ENCODE data around the gene CST9. TPM values are rescaled to one million over a fixed set of nuclear protein-coding genes. Genes with fewer than 3 reads are reported as not detected.

Gene CST9
- total RNA-seq, 1 experiment from 2014 or later: not detected

DNA sequence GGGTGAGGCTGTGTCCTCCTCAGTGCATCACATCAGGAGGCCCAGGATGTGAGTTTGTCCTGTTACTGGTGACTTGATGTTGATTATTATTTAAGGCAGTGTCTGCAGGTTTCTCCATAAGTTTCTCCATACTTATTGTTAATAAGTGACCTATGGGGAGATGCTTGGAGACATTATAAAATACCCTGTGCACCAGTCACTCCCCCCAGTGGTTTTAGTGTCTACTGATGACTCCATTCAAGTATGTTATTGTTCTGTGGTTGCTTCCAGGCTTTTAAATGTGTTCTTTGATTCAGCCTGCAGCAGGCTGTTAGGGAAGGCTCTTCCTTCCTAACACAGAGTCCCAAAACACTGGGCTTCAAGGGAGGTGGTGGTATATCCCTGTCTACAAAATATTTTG lies 46.7 kb upstream of the CST9 start:
- BruUV-seq (replicated peaks): no TSS peak
- H3K27me3 ChIP-seq (ENCODE audit: low read length): 0 out of 2 replicates have a peak, but pooled peaks cover 9% of the 10 kb centered on the region
- ChIA-PET CTCF (no interaction called here), POLR2A (ENCODE audit: unreplicated experiment) (no interaction called here)
- H4K20me1 ChIP-seq (ENCODE audit: low read length): no peaks in the 10 kb centered on the region
- H3K36me3 ChIP-seq (ENCODE audit: low read depth, low read length): no peaks in the 10 kb centered on the region
- DNase-seq: no peak
- no peaks in the 10 kb centered on the region for H3K9me2 ChIP-seq (replicated peaks; ENCODE audit: low read length)
- no peaks in the 10 kb centered on the region for H3K4me1 ChIP-seq (ENCODE audit: insufficient read depth, low read length)
- H2AFZ ChIP-seq (ENCODE audit: low read length): no peak overlapping the region
- intact Hi-C loops (cut with micrococcal nuclease): no loop called here
- H3K9me3 ChIP-seq (ENCODE audit: low read length): no peaks in the 10 kb centered on the region
- H3K4me2 ChIP-seq (ENCODE audit: low read length): no peak overlapping the region
- no peaks in the 10 kb centered on the region for H3F3A ChIP-seq (ENCODE audit: low read length, unreplicated experiment)
- no peak overlapping the region for H3K27ac ChIP-seq (ENCODE audit: low read length)
- TF ChIP-seq EZH2 (IDR thresholded peaks at IDR 0.05; ENCODE audit: low read length, unreplicated experiment): no peak
- TF ChIP-seq EZH2phosphoT487 (IDR thresholded peaks at IDR 0.05; ENCODE audit: borderline replicate concordance, low read length): no peak
- TF ChIP-seq, protein P1, sequence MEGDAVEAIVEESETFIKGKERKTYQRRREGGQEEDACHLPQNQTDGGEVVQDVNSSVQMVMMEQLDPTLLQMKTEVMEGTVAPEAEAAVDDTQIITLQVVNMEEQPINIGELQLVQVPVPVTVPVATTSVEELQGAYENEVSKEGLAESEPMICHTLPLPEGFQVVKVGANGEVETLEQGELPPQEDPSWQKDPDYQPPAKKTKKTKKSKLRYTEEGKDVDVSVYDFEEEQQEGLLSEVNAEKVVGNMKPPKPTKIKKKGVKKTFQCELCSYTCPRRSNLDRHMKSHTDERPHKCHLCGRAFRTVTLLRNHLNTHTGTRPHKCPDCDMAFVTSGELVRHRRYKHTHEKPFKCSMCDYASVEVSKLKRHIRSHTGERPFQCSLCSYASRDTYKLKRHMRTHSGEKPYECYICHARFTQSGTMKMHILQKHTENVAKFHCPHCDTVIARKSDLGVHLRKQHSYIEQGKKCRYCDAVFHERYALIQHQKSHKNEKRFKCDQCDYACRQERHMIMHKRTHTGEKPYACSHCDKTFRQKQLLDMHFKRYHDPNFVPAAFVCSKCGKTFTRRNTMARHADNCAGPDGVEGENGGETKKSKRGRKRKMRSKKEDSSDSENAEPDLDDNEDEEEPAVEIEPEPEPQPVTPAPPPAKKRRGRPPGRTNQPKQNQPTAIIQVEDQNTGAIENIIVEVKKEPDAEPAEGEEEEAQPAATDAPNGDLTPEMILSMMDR (conservative IDR thresholded peaks at IDR 0.05; ENCODE audit: low read depth, low read length): no peak
- H3K9ac ChIP-seq (ENCODE audit: low read length): no peak overlapping the region
- H3K4me3 ChIP-seq (ENCODE audit: low read length): no peak overlapping the region
- no peak for ATAC-seq
- no peaks in the 10 kb centered on the region for H3K79me2 ChIP-seq (ENCODE audit: low read length)

DNA sequence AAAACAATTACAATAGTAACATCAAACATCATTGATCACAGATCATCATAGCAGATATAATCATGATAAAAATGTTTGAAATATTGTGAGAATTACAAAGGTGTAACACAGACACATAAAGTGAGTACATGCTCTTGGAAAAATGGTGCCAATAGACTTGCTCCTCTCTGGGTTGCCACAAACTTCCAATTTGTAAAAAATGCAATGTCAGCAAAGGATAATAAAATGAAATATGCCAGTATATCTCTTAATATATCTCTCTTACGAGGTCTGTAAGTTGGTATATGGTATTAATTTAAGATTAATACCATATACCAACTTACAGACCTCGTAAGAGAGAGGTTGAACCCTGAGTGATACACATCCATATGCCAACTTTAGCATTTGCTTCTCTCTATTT lies 45.4 kb upstream of the CST9 start:
- no peaks in the 10 kb centered on the region for H3K36me3 ChIP-seq (ENCODE audit: low read depth, low read length)
- no peaks in the 10 kb centered on the region for H3K9me2 ChIP-seq (replicated peaks; ENCODE audit: low read length)
- ATAC-seq: no peak
- no peak overlapping the region for H3K4me3 ChIP-seq (ENCODE audit: low read length)
- H3K9me3 ChIP-seq (ENCODE audit: low read length): no peaks in the 10 kb centered on the region
- no peak overlapping the region for H2AFZ ChIP-seq (ENCODE audit: low read length)
- H4K20me1 ChIP-seq (ENCODE audit: low read length): no peaks in the 10 kb centered on the region
- CTCF ChIA-PET: no interaction called here
- no peaks in the 10 kb centered on the region for H3K79me2 ChIP-seq (ENCODE audit: low read length)
- TF ChIP-seq, protein P1 (conservative IDR thresholded peaks at IDR 0.05; ENCODE audit: low read depth, low read length): no peak
- TF ChIP-seq EZH2phosphoT487 (IDR thresholded peaks at IDR 0.05; ENCODE audit: borderline replicate concordance, low read length): no peak
- TF ChIP-seq EZH2 (IDR thresholded peaks at IDR 0.05; ENCODE audit: low read length, unreplicated experiment): no peak
- BruUV-seq (replicated peaks): no TSS peak
- no peaks in the 10 kb centered on the region for H3K4me1 ChIP-seq (ENCODE audit: insufficient read depth, low read length)
- no peak for DNase-seq
- intact Hi-C loops (cut with micrococcal nuclease): no loop called here
- H3K9ac ChIP-seq (ENCODE audit: low read length): no peak overlapping the region
- H3K27me3 ChIP-seq (ENCODE audit: low read length): 0 out of 2 replicates have a peak, but pooled peaks cover under 1% of the 10 kb centered on the region
- no peak overlapping the region for H3K4me2 ChIP-seq (ENCODE audit: low read length)
- POLR2A ChIA-PET (ENCODE audit: unreplicated experiment): no interaction called here
- no peak overlapping the region for H3K27ac ChIP-seq (ENCODE audit: low read length)
- no peaks in the 10 kb centered on the region for H3F3A ChIP-seq (ENCODE audit: low read length, unreplicated experiment)

DNA sequence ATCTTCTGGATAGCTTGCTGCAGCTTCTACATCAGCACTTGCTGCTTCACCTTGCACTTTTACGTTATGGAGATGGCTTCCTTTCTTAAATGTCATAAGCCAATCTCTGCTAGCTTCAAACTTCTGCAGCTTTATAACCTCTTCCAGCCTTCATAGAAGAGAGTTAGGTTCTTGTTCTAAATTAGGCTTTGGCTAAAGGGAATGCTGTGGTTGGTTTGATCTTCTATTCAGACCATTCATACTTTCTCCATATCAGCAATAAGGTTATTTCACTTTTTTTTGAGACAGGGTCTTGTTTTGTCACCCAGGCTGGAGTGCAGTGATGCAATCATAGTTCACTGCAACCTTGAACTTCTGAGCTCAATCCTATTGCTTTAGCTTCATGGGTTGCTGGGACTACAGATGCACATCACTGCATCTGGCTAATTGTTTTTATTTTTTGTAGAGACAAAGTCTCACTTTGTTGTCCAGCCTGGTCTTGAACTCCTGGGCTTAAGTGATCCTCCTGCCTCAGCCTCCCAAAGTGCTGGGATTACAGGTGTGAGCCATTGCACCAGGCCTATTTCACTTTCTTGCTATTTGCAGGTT lies 44.2 kb upstream of the CST9 start:
- ChIA-PET CTCF (no interaction called here), POLR2A (ENCODE audit: unreplicated experiment) (no interaction called here)

More for the DNA sequence above, 44.2 kb upstream of the CST9 start:
- intact Hi-C loops (cut with micrococcal nuclease): no loop called here
- no peaks in the 10 kb centered on the region for H3K4me1 ChIP-seq (ENCODE audit: insufficient read depth, low read length)
- H3K27me3 ChIP-seq (ENCODE audit: low read length): no peaks in the 10 kb centered on the region
- H3K9me3 ChIP-seq (ENCODE audit: low read length): no peaks in the 10 kb centered on the region
- no peak for ATAC-seq
- TF ChIP-seq EZH2phosphoT487 (IDR thresholded peaks at IDR 0.05; ENCODE audit: borderline replicate concordance, low read length): no peak
- TF ChIP-seq, protein P1 (conservative IDR thresholded peaks at IDR 0.05; ENCODE audit: low read depth, low read length): no peak
- TF ChIP-seq EZH2 (IDR thresholded peaks at IDR 0.05; ENCODE audit: low read length, unreplicated experiment): no peak
- DNase-seq: no peak
- no peak overlapping the region for H3K4me3 ChIP-seq (ENCODE audit: low read length)
- H3K4me2 ChIP-seq (ENCODE audit: low read length): no peak overlapping the region
- H3K79me2 ChIP-seq (ENCODE audit: low read length): no peaks in the 10 kb centered on the region
- no peaks in the 10 kb centered on the region for H3K36me3 ChIP-seq (ENCODE audit: low read depth, low read length)
- H3K27ac ChIP-seq (ENCODE audit: low read length): no peak overlapping the region
- no peaks in the 10 kb centered on the region for H4K20me1 ChIP-seq (ENCODE audit: low read length)
- H3K9ac ChIP-seq (ENCODE audit: low read length): no peak overlapping the region
- no peak overlapping the region for H2AFZ ChIP-seq (ENCODE audit: low read length)
- H3K9me2 ChIP-seq (replicated peaks; ENCODE audit: low read length): no peaks in the 10 kb centered on the region
- BruUV-seq (replicated peaks): no TSS peak
- H3F3A ChIP-seq (ENCODE audit: low read length, unreplicated experiment): no peaks in the 10 kb centered on the region

All from PC-3 (cell line).